Measurements from ENCODE around the gene CMSS1.

- TF ChIP-seq SUZ12 (IDR thresholded peaks at IDR 0.05; ENCODE audit: extremely low read depth, insufficient read depth, insufficient read length) = no peak
- TF ChIP-seq YY1 (IDR thresholded peaks at IDR 0.05; ENCODE audit: insufficient read depth, insufficient read length) = no peak
- no peak for TF ChIP-seq ZNF274 (IDR thresholded peaks at IDR 0.05; ENCODE audit: low read depth, low read length)
These were observed 251.2 kb downstream of the CMSS1 start for GRCh38 chr3:100068826-100069225.
